OCI-LY1 (cell line): Measurements from ENCODE around the gene GRM7.

Experiments used
- H2AFZ ChIP-seq: fragments of 200-600 bp; sonication (generic), shearing (Covaris generic); 2 replicates; pipeline ENCODE4 v1.6.0; 2014; ENCODE audit warnings: antibody characterized with exemption, mild to moderate bottlenecking, low read length
- H3F3A ChIP-seq: fragments of 200-600 bp; sonication (generic), shearing (Covaris generic); 2 replicates; pipeline ENCODE4 v1.6.0; 2014; ENCODE audit warnings: mild to moderate bottlenecking, antibody characterized with exemption, low read length, moderate library complexity; ENCODE audit not compliant: insufficient read depth
- H3K27ac ChIP-seq: fragments of 200-600 bp; sonication (generic); 2 replicates; pipeline ENCODE4 v1.5.1; 2014; ENCODE audit warnings: low read length, mixed run types, mild to moderate bottlenecking, low read depth; ENCODE audit not compliant: poor library complexity, severe bottlenecking
- H3K27me3 ChIP-seq: fragments of 200-600 bp; sonication (generic); 2 replicates; pipeline ENCODE4 v1.6.0; 2014; ENCODE audit warnings: antibody characterized with exemption, mild to moderate bottlenecking, low read length, moderate library complexity; ENCODE audit not compliant: insufficient read depth
- H3K36me3 ChIP-seq: fragments of 200-600 bp; sonication (generic); 2 replicates; pipeline ENCODE4 v1.6.1; 2014; ENCODE audit warnings: mild to moderate bottlenecking, antibody characterized with exemption, low read length, moderate library complexity, mixed read lengths; ENCODE audit not compliant: insufficient read depth
- H3K4me1 ChIP-seq: fragments of 200-600 bp; sonication (generic); 2 replicates; pipeline ENCODE4 v1.5.1; 2014; ENCODE audit warnings: mild to moderate bottlenecking, low read length, moderate library complexity; ENCODE audit not compliant: insufficient read depth, severe bottlenecking
- H3K4me2 ChIP-seq: fragments of 200-600 bp; sonication (generic), shearing (Covaris generic); 2 replicates; pipeline ENCODE4 v1.6.1; 2014; ENCODE audit warnings: low read length
- H3K4me3 ChIP-seq: fragments of 200-600 bp; sonication (generic); 2 replicates; pipeline ENCODE4 v1.5.1; 2014; ENCODE audit warnings: low read length, low read depth, mild to moderate bottlenecking, mixed read lengths; ENCODE audit not compliant: poor library complexity, severe bottlenecking
- H3K79me2 ChIP-seq: fragments of 200-600 bp; shearing (Covaris generic); 2 replicates; pipeline ENCODE4 v1.6.1; 2016; ENCODE audit warnings: mixed run types, low read length, mixed read lengths; ENCODE audit not compliant: insufficient read depth
- H3K9ac ChIP-seq: fragments of 200-600 bp; sonication (generic), shearing (Covaris generic); 2 replicates; pipeline ENCODE4 v1.6.1; 2014; ENCODE audit warnings: mild to moderate bottlenecking, low read length, mixed read lengths
- H3K9me2 ChIP-seq: fragments of 200-600 bp; sonication (generic), shearing (Covaris generic); 2 replicates; pipeline ENCODE4 v1.6.1; 2014; ENCODE audit warnings: low read depth, mild to moderate bottlenecking, low read length, mixed read lengths
- H3K9me3 ChIP-seq: fragments of 200-600 bp; shearing (Covaris generic); 2 replicates; pipeline ENCODE4 v1.6.1; 2014; ENCODE audit warnings: low read length, mixed read lengths
- H4K20me1 ChIP-seq: fragments of 200-600 bp; sonication (generic), shearing (Covaris generic); 2 replicates; pipeline ENCODE4 v1.6.0; 2016; ENCODE audit warnings: mild to moderate bottlenecking, low read length; ENCODE audit not compliant: insufficient read depth
- CTCF ChIP-seq: fragments of 200-600 bp; sonication (generic), shearing (Covaris generic); IDR thresholded peaks from 2 replicates; pipeline ENCODE4 v1.5.1; 2017; ENCODE audit warnings: mild to moderate bottlenecking, antibody characterized with exemption, low read length, moderate library complexity, mixed read lengths
- EZH2 ChIP-seq: fragments of 200-600 bp; sonication (generic), shearing (Covaris generic); IDR thresholded peaks from 2 replicates; pipeline ENCODE4 v1.8.0; 2017; ENCODE audit warnings: borderline replicate concordance, mixed run types, mild to moderate bottlenecking, antibody characterized with exemption, low read length, moderate library complexity, mixed read lengths

Gene GRM7

GRCh38 chr3:7764115-7764514, 903.2 kb downstream of the GRM7 start:
- no peaks in the 10 kb centered on the region for H4K20me1 ChIP-seq
- peaks cover 4% of the 10 kb centered on the region; the same call in 1 of the 2 replicates for H3K27me3 ChIP-seq
- no peaks in the 10 kb centered on the region for H3K36me3 ChIP-seq
- H3K9me2 ChIP-seq = no peaks in the 10 kb centered on the region
- no peak overlapping the region for H3K9ac ChIP-seq
- H3K4me3 ChIP-seq = no peak overlapping the region
- TF ChIP-seq CTCF = no peak
- TF ChIP-seq EZH2 = no peak
- no peak overlapping the region for H3K27ac ChIP-seq
- no peak overlapping the region for H3K4me2 ChIP-seq
- H3K4me1 ChIP-seq = no peaks in the 10 kb centered on the region
- H3K9me3 ChIP-seq = no peaks in the 10 kb centered on the region
- no peaks in the 10 kb centered on the region for H3F3A ChIP-seq
- no peaks in the 10 kb centered on the region for H3K79me2 ChIP-seq
- H2AFZ ChIP-seq = no peak overlapping the region

GRCh38 chr3:7766530-7766929, 905.6 kb downstream of the GRM7 start:
- no peak overlapping the region for H3K27ac ChIP-seq
- no peaks in the 10 kb centered on the region for H3K4me1 ChIP-seq
- no peak overlapping the region for H3K4me2 ChIP-seq
- peaks cover 4% of the 10 kb centered on the region; the same call in 1 of the 2 replicates for H3K27me3 ChIP-seq
- H3K79me2 ChIP-seq = no peaks in the 10 kb centered on the region
- no peak overlapping the region for H2AFZ ChIP-seq
- TF ChIP-seq EZH2 (no peak), CTCF (no peak)
- H3K36me3 ChIP-seq = no peaks in the 10 kb centered on the region
- H3F3A ChIP-seq = no peaks in the 10 kb centered on the region
- no peak overlapping the region for H3K9ac ChIP-seq
- H3K9me3 ChIP-seq = no peaks in the 10 kb centered on the region
- no peaks in the 10 kb centered on the region for H3K9me2 ChIP-seq
- H4K20me1 ChIP-seq = no peaks in the 10 kb centered on the region
- H3K4me3 ChIP-seq = no peak overlapping the region

DNA sequence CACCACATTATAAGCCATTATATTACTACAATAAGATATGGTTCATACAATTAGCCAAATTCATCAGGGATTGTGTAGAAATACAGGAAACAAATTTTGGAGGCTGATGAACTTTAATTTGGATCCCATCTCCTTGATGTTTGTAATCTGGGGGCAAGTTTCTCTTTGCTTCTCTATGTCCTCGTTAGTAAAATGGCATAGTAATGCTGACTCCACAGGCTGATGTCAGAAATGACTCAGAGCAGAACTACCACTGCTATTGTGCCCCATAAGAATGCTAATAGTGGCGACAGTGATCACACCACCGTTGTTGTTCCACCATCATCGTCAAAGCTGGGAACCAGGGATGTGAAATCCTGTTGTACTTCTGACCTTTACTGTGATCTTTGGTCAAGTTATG, 918.4 kb downstream of the GRM7 start:
- Histone ChIP-seq H3K79me2 (no peaks in the 10 kb centered on the region), H3F3A (no peaks in the 10 kb centered on the region), H3K4me1 (no peaks in the 10 kb centered on the region), H3K27me3 (no peaks in the 10 kb centered on the region), H2AFZ (no peak overlapping the region), H3K9me2 (no peaks in the 10 kb centered on the region), H3K4me3 (no peak overlapping the region), H4K20me1 (no peaks in the 10 kb centered on the region), H3K36me3 (no peaks in the 10 kb centered on the region), H3K9me3 (no peaks in the 10 kb centered on the region), H3K4me2 (no peak overlapping the region), H3K9ac (no peak overlapping the region), H3K27ac (no peak overlapping the region)
- TF ChIP-seq EZH2 = no peak
- no peak for TF ChIP-seq CTCF
